GM18526 (cell line): ENCODE measurements around the gene ABCC10.

ENCODE experiments used
- POLR2A ChIP-seq: IDR thresholded peaks from 3 replicates; pipeline ENCODE4 v1.6.1; 2011; ENCODE audit not compliant: insufficient read length; ENCODE audit errors: extremely low read depth

Gene ABCC10

GRCh38 chr6:43427406-43428111 lies at the start of gene ABCC10:
Gene ABCC10 (plus strand): TSS chr6:43427541. CDS start chr6:43427979, 438 bp downstream.
- TF ChIP-seq POLR2A = peak; percentile 67

- no peak for TF ChIP-seq POLR2A
Measured at GRCh38 chr6:43377710-43378229, 49.6 kb upstream of the ABCC10 start.

- TF ChIP-seq POLR2A = no peak
Measured at GRCh38 chr6:43378631-43379030, 48.7 kb upstream of the ABCC10 start.

GRCh38 chr6:43383021-43383667 lies 44.2 kb upstream of the ABCC10 start:
- TF ChIP-seq POLR2A = no peak

GRCh38 chr6:43386492-43386891 lies 40.8 kb upstream of the ABCC10 start:
- TF ChIP-seq POLR2A = no peak

- TF ChIP-seq POLR2A = no peak
Measured at GRCh38 chr6:43389730-43390295, 37.5 kb upstream of the ABCC10 start.

GRCh38 chr6:43391440-43392031 lies 35.8 kb upstream of the ABCC10 start:
- no peak for TF ChIP-seq POLR2A

GRCh38 chr6:43393602-43394001 lies 33.7 kb upstream of the ABCC10 start:
- TF ChIP-seq POLR2A = no peak

- no peak for TF ChIP-seq POLR2A
Measured at GRCh38 chr6:43394982-43395381, 32.4 kb upstream of the ABCC10 start.

- TF ChIP-seq POLR2A = no peak
Measured at GRCh38 chr6:43395776-43396175, 31.6 kb upstream of the ABCC10 start.

GRCh38 chr6:43396408-43397149 lies 30.8 kb upstream of the ABCC10 start:
- no peak for TF ChIP-seq POLR2A

- no peak for TF ChIP-seq POLR2A
Measured at GRCh38 chr6:43399932-43400487, 27.3 kb upstream of the ABCC10 start.

GRCh38 chr6:43401730-43402129 lies 25.6 kb upstream of the ABCC10 start:
- no peak for TF ChIP-seq POLR2A

- no peak for TF ChIP-seq POLR2A
Measured at GRCh38 chr6:43402820-43403219, 24.5 kb upstream of the ABCC10 start.

GRCh38 chr6:43405354-43405753 lies 22.0 kb upstream of the ABCC10 start:
- TF ChIP-seq POLR2A = no peak

GRCh38 chr6:43407296-43407695 lies 20.0 kb upstream of the ABCC10 start:
- TF ChIP-seq POLR2A = no peak
